ENCODE data around the gene PBRM1.
A peak's percentile ranks its signal among the peaks of the same experiment; 100 is the strongest.

PBRM1 gene

GRCh38 chr3:52536112-52536368 lies 149.7 kb downstream of the PBRM1 start:
- no peak for DNase-seq (ENCODE audit: extremely low read depth, insufficient read length)
- H3K27me3 ChIP-seq (replicated peaks; ENCODE audit: control insufficient read depth, insufficient read depth, low read length) = no peaks in the 10 kb centered on the region
- peak overlapping the region; percentile 52 for H3K4me3 ChIP-seq (replicated peaks; ENCODE audit: low read depth, low read length)
- TF ChIP-seq, protein P1, sequence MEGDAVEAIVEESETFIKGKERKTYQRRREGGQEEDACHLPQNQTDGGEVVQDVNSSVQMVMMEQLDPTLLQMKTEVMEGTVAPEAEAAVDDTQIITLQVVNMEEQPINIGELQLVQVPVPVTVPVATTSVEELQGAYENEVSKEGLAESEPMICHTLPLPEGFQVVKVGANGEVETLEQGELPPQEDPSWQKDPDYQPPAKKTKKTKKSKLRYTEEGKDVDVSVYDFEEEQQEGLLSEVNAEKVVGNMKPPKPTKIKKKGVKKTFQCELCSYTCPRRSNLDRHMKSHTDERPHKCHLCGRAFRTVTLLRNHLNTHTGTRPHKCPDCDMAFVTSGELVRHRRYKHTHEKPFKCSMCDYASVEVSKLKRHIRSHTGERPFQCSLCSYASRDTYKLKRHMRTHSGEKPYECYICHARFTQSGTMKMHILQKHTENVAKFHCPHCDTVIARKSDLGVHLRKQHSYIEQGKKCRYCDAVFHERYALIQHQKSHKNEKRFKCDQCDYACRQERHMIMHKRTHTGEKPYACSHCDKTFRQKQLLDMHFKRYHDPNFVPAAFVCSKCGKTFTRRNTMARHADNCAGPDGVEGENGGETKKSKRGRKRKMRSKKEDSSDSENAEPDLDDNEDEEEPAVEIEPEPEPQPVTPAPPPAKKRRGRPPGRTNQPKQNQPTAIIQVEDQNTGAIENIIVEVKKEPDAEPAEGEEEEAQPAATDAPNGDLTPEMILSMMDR (IDR thresholded peaks at IDR 0.05; ENCODE audit: insufficient read depth, low read length, poor library complexity, severe bottlenecking) = no peak
- H3K36me3 ChIP-seq (ENCODE audit: control insufficient read depth, insufficient read depth, low read length) = peaks cover 3% of the 10 kb centered on the region

GRCh38 chr3:52535411-52536111 lies 150.2 kb downstream of the PBRM1 start:
- DNase-seq (ENCODE audit: extremely low read depth, insufficient read length) = no peak
- Histone ChIP-seq H3K36me3 (ENCODE audit: control insufficient read depth, insufficient read depth, low read length) (no peaks in the 10 kb centered on the region; the same call in 1 of the 2 replicates), H3K4me3 (replicated peaks; ENCODE audit: low read depth, low read length) (no peak overlapping the region), H3K27me3 (replicated peaks; ENCODE audit: control insufficient read depth, insufficient read depth, low read length) (no peaks in the 10 kb centered on the region)
- TF ChIP-seq, protein P1 (IDR thresholded peaks at IDR 0.05; ENCODE audit: insufficient read depth, low read length, poor library complexity, severe bottlenecking) = no peak

DNA sequence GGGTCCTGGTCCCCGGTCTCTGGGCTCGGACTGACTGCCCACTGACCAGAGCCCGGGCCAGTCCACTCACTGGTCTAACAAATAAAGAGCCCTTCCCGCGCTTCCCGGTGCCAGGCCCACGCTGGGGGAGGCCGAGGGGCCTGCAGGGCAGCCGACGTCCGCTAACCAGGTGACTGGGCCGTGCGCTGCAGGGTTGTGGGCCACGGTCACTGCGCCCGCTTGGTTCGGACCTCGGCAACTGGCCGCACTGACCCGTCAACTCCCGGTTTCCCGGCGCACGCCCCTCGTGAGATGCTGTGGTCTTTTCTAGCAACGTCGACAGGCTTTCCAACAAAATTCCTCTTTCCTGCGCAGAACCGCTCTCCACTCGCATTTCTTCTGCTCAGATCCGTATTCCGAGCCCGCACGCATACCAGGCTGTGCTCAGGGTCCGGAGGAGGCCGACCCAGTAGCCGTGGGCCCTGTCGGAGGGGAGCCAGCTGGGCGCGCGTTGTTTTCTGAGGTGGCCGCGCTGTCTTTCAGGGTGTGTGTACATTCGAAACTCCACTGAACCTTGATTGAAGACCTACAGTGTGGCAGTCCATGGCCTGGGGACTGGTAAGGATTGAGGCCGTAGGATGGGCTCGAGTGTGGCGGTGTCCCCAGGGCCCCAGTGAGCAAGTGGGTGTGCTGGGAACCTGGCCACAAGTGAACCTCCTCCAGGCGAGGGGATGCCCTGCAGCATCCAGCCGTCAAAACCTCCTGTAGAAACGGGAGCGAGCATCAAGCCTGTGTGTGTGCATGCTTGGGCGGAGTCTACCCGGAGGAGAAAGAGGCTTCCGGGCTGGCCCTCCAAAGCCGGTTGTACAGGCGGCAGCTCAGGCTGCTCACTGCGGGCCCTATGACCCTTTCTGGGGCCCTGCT lies 151.2 kb downstream of the PBRM1 start:
- peak; percentile 25 for DNase-seq (ENCODE audit: extremely low read depth, insufficient read length)
- Histone ChIP-seq H3K4me3 (replicated peaks; ENCODE audit: low read depth, low read length) (peak overlapping the region; percentile 56), H3K27me3 (replicated peaks; ENCODE audit: control insufficient read depth, insufficient read depth, low read length) (no peaks in the 10 kb centered on the region), H3K36me3 (ENCODE audit: control insufficient read depth, insufficient read depth, low read length) (no peaks in the 10 kb centered on the region; the same call in 1 of the 2 replicates)
- TF ChIP-seq, protein P1 (IDR thresholded peaks at IDR 0.05; ENCODE audit: insufficient read depth, low read length, poor library complexity, severe bottlenecking) = no peak

DNA sequence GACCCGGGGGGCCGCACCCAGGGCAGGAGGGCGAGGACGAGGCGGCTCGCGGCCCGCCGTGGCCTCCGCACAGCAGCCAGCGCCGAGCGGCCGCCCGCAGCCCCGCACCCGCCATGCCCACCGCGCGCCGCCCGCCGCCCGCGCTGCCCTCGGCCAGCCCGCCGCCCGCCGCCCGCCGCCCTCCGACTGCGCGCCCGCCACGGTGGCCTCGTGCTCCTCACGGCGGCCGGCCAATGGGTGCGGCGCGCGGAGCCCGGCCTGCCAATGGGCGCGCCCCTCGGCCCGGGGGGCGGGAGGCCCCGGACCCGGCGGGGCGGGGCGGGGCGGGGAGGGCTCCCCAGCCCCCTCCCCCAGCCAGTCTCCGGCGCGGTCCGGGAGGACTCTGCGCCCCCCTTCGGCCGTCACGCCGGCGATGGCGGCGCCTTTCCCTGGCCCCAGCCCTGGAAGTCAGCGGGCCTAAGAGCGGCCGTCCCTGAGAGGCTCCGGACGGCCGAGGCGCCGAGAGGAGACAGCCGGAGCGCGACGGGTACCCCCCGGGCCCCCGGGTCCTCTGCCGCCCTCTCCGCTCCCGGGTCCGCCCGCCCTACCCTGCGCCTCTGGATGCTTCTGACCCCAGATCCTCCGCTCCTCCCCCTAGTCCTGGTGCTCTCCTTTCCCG lies 152.0 kb downstream of the PBRM1 start, which contains the start of gene NT5DC2:
Gene NT5DC2, minus strand, starts transcription at position 235 of the 658 bp plus-strand sequence. Its CDS starts 120 bp downstream, at position 115.
- Histone ChIP-seq H3K4me3 (replicated peaks; ENCODE audit: low read depth, low read length) (peak within 1 kb of the TSS; percentile 74), H3K27me3 (replicated peaks; ENCODE audit: control insufficient read depth, insufficient read depth, low read length) (no peaks in the 10 kb centered on the region), H3K36me3 (ENCODE audit: control insufficient read depth, insufficient read depth, low read length) (peaks cover 2% of the 10 kb centered on the region)
- TF ChIP-seq, protein P1 (IDR thresholded peaks at IDR 0.05; ENCODE audit: insufficient read depth, low read length, poor library complexity, severe bottlenecking) = peak; percentile 2
- peak; percentile 77 for DNase-seq (ENCODE audit: extremely low read depth, insufficient read length)

GRCh38 chr3:52532838-52533622 lies 152.7 kb downstream of the PBRM1 start:
- DNase-seq (ENCODE audit: extremely low read depth, insufficient read length) = peak; percentile 49
- peak overlapping the region; percentile 74 for H3K4me3 ChIP-seq (replicated peaks; ENCODE audit: low read depth, low read length)
- TF ChIP-seq, protein P1 (IDR thresholded peaks at IDR 0.05; ENCODE audit: insufficient read depth, low read length, poor library complexity, severe bottlenecking) = no peak

More at GRCh38 chr3:52532838-52533622, 152.7 kb downstream of the PBRM1 start:
- Histone ChIP-seq H3K36me3 (ENCODE audit: control insufficient read depth, insufficient read depth, low read length) (peaks cover 3% of the 10 kb centered on the region), H3K27me3 (replicated peaks; ENCODE audit: control insufficient read depth, insufficient read depth, low read length) (no peaks in the 10 kb centered on the region)
